OCI-LY3 (cell line): ENCODE results near the gene TYROBP.

Source experiments
- EZH2phosphoT487 ChIP-seq: fragments of 200-600 bp; shearing (Covaris generic); IDR thresholded peaks from 2 replicates; pipeline ENCODE4 v1.6.1; 2018; ENCODE audit warnings: antibody characterized with exemption, mixed run types, low read depth
- TF ChIP-seq, protein P1 (sequence below): fragments of 200-600, 300-600 bp; sonication (generic); IDR thresholded peaks from 2 replicates; pipeline ENCODE4 v1.5.1; 2014; ENCODE audit warnings: antibody characterized with exemption, low read length, low read depth

- TF ChIP-seq, protein P1, sequence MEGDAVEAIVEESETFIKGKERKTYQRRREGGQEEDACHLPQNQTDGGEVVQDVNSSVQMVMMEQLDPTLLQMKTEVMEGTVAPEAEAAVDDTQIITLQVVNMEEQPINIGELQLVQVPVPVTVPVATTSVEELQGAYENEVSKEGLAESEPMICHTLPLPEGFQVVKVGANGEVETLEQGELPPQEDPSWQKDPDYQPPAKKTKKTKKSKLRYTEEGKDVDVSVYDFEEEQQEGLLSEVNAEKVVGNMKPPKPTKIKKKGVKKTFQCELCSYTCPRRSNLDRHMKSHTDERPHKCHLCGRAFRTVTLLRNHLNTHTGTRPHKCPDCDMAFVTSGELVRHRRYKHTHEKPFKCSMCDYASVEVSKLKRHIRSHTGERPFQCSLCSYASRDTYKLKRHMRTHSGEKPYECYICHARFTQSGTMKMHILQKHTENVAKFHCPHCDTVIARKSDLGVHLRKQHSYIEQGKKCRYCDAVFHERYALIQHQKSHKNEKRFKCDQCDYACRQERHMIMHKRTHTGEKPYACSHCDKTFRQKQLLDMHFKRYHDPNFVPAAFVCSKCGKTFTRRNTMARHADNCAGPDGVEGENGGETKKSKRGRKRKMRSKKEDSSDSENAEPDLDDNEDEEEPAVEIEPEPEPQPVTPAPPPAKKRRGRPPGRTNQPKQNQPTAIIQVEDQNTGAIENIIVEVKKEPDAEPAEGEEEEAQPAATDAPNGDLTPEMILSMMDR: no peak
- no peak for TF ChIP-seq EZH2phosphoT487
Observed at GRCh38 chr19:35868172-35868822, 39.8 kb downstream of the TYROBP start, which contains the start of gene APLP1.
